HG03060 (cell line): Measurements from ENCODE around the gene RBM47.
"Not testable (repeated sequence)": the region's sequence is repeated elsewhere in the genome, so short reads cannot be mapped to it uniquely, and the experiment has no call there.

ENCODE experiments used
- ATAC-seq: cut with Tn5 transposase; IDR thresholded peaks from one replicate; pipeline ENCODE4 v1.9.1; 2021; ENCODE audit warnings: low read depth, moderate number of reproducible peaks; ENCODE audit not compliant: unreplicated experiment

RBM47 gene

DNA sequence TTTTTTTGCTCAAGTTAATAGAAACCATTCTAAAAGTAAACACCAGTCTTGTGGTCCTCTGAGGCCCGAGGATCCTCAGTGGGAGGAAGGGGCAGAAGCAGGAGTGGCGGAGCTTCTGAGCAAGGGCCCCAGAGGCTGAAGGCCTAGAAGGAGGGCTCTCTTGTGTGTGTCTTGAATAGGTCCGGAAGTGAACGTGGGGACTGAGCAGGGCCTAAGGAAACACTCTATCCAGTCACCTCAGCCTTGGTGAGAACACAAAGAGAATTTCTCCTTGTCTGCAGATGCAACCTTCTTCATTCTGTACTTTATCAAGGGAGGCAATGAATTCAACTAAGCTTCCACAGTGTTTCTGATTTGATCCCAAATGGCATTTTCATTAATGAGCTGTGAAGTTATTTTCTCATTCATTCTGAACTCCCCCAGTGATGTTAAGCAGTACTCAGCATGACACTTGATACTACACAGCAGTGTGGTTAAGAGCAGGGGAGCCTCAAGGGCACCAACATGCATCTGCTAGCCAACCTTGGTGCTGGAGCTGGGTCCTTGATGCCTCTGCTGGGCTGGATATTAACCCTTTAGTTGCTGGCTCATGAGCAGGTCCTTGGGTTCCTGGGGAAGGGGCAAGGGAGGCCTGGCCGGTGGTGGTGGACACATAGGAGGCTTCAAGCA is 64.7 kb downstream of the RBM47 start:
- no peak for ATAC-seq

DNA sequence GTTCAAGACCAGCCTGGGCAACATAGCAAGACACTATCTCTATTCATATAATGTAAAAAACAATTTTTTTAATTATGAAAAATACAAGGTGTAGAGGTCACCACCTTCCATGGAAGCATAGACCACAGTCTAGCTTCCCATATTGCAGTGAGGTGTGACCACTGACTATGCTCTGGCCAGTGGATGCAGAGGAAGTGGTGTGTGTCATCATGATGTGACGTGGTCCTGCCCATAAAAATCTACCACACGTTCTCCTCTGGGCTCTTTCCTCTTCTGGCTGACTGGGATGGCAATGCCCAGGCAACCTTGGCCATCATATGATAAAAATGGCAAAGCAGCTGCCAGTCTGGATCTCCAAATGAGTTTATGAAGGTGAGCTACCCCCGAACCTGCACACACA is 65.7 kb downstream of the RBM47 start:
- ATAC-seq: no peak

GRCh38 chr4:40563401-40563800 is 66.3 kb downstream of the RBM47 start:
- no peak for ATAC-seq

DNA sequence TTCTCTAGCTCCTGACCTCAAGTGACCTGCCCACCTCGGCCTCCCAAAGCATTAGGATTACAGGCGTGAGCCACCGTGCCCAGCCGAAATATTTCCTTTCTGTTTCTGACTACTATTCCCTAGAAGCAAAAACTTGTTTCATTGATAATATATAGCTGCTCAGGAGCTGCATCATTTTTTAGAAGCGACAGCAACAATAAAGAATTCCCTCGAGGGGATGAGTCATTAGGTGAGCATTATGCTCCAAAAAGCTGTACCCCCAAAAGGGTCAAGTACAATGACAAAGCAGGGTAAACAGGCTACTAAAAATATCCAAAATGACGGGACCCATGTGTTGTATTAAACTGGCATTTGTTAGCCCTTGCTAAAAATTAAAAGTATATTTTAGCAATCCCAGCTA is 67.0 kb downstream of the RBM47 start:
- ATAC-seq: no peak

DNA sequence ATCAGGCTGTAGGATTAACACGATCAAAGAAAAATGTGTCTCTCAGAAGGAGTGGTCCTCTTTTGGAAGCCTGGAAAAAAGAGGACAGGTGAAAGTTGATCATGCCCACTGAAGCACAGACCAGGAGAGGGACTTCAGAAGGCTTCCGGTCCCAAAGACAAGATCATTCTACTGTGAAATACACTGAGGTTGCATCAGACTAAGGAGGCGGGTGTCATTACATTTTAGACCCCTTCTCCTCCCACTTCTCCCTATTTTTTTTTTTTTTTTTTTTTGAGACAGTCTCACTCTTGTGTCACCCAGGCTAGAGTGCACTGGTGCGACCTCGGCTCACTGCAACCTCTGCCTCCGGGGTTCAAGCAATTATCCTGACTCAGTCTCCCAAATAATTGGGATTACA is 67.5 kb downstream of the RBM47 start:
- no peak for ATAC-seq

GRCh38 chr4:40561543-40562177 is 68.0 kb downstream of the RBM47 start:
- not testable (repeated sequence) for ATAC-seq

DNA sequence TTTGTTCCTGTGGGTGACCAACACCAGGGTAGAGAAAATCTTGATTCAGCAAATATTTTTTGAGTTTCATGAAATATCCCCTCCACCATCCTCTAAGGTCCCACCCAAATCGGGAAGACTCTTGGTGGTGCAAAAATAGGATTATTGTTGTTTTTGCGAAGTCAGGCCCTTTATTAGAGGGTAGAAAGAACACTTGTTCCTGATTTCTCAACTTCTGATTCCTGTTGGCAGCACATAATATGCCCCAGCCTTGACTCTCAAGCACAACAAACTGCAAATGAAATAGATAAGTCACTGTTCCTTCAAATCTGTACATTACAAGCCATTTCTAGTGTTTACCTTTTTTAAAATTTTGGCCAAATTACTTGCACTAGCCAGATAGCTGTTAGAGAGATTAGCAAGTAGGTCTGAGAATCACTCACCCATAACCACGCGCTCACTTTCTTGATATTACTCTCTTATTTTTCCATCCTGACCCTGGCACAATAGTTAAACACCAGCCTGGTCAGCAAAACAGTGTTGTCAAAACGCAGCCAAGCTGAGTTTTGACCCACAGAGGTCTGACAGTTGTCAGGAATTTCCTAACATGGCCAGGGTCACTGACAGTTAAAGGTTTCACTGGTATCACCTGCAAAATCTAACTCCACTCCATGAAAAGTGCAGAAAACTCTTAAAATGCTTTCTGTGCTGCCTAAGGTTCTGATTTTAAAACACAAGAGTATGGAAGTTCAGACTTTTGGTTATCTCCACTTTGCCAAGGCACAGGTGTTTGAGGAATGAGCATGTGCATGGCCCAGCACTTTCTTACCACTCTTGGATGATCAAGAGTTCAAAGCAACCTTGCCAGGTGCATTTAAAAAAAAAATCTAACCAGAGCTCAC is 69.8 kb downstream of the RBM47 start:
- peak; percentile 45 for ATAC-seq

DNA sequence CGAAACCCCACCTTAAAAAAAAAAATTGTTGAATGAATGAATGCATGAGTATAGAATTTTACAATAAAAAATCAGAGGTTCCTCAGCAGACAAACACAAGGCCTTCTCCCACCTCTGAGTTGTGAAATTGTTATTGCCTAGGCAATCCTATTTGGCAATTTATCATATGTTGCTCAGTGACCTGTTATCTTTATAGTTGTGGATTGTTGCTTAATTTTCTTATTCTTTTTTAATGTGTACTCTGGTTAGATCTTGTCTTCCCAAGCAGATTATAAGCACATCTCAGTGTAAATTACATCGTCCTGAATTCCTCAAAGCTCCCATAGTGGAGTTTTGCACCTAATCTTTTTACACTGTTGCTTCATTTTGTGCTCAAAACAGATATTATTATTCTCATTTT is 71.9 kb downstream of the RBM47 start:
- no peak for ATAC-seq

DNA sequence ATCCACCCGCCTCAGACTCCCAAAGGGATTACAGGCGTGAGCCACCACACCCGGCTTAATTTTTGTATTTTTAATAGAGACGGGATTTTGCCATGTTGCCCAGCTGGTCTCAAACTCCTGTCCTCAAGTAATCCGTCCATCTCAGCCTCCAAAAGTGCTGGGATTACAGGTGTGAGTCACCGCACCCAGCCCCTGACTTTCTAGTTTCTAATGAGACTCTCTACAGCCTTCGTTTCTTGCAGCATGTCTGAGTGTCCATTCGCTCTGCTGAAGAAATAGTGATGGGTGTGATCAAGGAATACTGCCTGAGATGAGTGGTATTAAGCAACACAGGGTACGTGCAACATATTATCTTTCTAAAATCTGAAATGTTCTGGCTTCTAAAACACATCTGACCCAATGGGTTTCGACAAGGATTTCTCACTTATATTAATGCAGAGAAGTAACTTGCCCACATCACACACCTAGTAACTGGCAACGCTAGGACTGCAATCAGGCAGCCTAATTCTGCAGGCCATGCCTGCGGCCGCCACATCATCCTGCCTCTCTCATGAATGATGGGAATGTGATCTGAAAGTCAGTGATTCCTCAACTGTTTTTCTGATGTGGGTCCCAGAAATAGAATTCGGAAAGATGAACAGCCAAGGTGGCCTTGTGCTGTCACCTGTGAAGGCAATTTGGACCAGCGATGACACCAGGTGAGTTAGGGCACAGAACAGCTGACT is 74.3 kb downstream of the RBM47 start:
- ATAC-seq: no peak

DNA sequence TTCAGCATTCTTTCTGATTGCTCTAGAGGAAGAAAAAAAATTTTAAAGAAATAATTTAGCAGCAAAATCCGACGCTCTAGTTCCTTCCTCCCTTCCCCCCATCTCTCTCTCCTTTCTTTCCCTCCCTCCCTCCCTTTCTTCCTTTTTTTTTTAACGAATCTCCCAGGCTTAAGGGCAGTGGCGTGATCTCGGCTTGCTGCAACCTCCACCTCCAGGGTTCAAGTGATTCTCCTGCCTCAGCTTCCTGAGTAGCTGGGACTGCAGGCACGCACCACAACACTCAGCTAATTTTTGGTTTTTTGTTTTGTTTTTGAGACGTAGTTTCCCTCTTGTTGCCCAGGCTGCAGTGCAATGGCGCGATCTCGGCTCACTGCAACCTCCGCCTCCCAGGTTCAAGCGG is 75.0 kb downstream of the RBM47 start:
- ATAC-seq: not testable (repeated sequence)

DNA sequence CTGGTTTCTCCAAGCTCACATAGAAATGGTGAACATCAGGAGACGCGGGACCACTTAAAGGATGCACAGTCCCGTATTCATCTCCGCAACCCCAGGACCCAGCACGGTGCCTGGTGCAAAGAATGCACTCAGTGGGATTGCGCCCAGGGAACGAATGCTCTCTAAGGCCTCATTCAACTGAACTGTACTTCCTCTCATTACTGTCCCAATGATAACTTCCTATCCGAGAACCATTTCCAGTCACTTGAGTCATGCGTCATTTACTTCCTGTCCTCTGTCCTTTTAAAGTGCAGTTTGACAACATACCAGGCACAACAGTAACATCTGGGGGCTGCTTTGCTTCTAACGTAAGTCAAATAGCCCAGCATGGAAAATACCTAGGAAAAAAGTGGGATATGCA is 75.7 kb downstream of the RBM47 start:
- no peak for ATAC-seq

DNA sequence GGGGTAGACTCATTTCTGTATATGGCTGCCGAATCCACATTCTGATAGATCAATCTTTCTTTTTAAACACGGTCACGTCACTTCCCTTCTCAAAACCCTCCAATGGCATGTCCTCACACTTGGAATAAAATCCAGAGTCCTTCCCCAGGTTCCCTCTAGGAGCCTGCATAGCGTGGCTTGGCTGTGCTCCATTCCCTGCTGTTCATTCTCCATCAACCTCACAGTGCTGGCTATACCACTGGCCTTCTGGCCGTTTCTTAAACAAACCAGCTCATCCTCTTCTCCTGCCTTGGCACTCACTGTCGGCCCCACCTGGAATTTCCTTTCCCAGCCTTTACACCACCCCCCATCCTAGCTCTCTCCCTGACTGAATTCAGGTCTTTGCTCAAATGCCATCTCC is 77.1 kb downstream of the RBM47 start:
- ATAC-seq: no peak

DNA sequence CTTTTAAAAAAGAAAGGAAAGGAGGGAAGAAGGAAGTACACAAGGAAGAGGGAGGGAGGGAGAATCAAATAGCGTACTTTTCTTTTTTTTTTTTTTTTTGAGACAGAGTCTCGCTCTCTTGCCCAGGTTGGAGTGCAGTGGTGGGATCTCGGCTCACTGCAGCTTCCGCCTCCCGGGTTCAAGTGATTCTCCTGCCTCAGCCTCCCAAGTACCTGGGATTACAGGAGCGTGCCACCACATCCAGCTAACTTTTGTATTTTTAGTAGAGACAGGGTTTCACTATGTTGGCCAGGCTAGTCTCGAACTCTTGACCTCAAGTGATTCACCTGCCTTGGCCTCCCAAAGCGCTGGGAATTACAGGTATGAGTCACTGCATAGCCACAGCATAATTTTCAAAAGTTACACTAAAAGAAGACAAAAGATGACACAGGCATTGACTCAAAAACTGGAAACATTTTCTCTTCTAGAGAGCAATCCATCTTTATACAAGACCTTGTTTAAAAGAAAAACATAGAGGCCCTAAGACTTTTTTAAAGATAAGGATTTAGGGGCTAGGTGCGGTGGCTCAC is 78.0 kb downstream of the RBM47 start:
- ATAC-seq: not testable (repeated sequence)

GRCh38 chr4:40550948-40551462 is 78.7 kb downstream of the RBM47 start:
- ATAC-seq: no peak

GRCh38 chr4:40550196-40550595 is 79.5 kb downstream of the RBM47 start:
- no peak for ATAC-seq

DNA sequence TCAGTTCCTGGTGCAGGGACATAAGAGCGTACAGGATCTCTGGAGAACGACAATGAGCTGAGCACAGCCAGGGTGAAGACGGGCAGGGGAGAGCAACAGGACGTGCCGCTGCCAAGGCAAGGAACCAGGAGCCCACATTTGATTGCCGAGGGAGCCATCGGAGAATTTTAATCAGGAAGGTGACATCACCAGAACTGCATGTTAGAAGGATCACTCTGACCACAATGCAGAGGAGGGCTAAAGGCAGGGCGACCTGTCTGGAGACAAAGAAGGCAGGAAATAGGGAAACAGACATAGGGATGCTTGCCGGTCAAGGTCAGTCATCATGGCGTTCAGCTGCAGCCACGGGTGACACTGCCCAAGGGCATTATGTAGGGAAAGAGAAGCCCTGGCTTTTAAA is 81.4 kb downstream of the RBM47 start:
- no peak for ATAC-seq

DNA sequence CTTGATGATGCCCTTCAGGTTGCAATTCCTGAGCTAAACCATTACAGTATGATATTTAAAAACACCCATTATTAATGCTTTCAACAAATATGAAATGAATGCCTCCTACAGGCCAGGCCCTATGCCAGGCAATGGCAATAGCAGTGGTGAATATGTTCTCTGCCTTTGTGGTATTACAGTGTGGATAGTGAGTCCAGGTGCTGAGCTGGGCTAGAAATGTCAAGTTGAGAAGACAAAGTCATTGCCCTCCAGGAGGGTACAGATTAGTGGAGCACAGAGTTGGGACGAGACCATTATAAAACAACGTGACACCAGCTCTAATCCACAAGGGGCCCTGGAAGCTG is 81.9 kb downstream of the RBM47 start:
- no peak for ATAC-seq

GRCh38 chr4:40546969-40547788 is 82.5 kb downstream of the RBM47 start:
- ATAC-seq: no peak

DNA sequence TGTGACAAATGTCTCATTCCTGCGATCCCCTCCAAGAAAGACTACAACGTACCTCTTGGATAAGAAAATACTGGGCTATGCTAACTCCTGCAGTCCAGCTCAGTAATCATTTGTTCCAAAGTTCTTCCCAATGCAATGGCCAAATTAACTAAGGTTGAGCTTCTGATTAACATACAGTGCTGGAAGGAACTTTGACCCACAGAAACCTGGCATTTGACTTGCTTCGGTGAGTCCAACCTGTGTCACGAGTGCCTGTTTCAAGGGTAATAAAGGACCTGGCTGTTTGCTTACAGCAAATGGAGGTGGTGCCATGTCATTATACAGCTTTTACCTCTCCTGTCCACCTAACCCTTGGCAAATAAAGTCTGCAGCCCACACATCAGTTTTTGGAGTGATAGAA is 83.2 kb downstream of the RBM47 start:
- ATAC-seq: no peak

GRCh38 chr4:40545487-40545886 is 84.2 kb downstream of the RBM47 start:
- not testable (repeated sequence) for ATAC-seq
